Renal pelvis (tissue), 4 donors: Measurements from ENCODE around the gene HDAC5. TPM values are rescaled to one million over a fixed set of nuclear protein-coding genes. Genes with fewer than 3 reads are reported as not detected.
"Not testable (repeated sequence)": the region's sequence is repeated elsewhere in the genome, so short reads cannot be mapped to it uniquely, and the experiment has no call there.

Experiments used
- DNase-seq: peaks from one replicate; pipeline ENCODE4 v3.0.0-alpha.2; 2013
- polyA plus RNA-seq, 3 donors: library from polyadenylated mRNA; unstranded; fragments of 120-200 nt; gene quantifications; one replicate each; pipeline ENCODE4 v1.2.1, GENCODE V29; 2013; ENCODE audit not compliant: insufficient read length in 3 of 3

Gene HDAC5
- polyA plus RNA-seq, 3 donors, result 49.4 to 57.4 (median 53.8) TPM

DNA sequence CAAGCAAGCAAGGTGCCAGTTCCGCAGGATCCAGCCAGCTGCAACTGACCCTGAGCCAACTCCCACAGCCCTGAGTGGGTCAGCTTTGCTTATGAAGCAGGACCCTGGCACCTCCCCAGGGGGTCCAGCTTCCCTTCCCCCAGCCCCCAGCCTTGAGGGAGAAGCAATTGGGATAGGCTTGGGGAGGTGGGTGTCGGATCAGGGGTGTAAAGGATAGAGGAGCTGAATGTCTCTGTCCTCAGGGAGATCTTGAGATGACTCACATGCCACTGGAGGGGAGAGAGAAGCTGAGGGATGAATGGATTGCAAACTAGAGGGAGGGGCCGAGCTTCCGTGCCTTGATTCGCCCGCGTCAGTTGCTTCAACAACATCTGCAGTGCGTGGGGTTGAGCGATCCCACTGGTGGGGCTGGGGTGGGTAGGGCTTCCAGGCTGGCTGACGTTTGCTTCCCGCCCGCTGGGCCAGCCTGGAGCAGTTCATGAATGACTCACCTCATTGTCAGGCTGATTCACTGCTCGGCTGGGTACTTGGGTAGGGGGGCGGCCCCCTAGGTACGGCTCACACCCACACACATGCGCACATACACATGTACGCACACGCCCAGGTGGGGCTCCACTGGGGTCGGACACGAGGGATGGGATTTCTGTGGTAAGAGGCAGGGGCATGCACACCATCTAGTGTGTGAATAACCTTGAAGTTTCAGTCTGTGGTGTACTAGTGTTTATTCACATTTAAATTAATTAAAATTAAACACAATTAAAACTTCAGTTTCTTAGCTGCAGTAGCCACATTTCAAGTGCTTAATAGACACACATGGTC lies 14.7 kb upstream of the HDAC5 start:
- peak; percentile 75 for DNase-seq

- no peak for DNase-seq
Measured at GRCh38 chr17:44134752-44135568, 11.5 kb upstream of the HDAC5 start.

GRCh38 chr17:44133918-44134476 lies 10.6 kb upstream of the HDAC5 start:
- DNase-seq, result no peak

- DNase-seq, result no peak
Measured at GRCh38 chr17:44132275-44132821, 8.9 kb upstream of the HDAC5 start.

DNA sequence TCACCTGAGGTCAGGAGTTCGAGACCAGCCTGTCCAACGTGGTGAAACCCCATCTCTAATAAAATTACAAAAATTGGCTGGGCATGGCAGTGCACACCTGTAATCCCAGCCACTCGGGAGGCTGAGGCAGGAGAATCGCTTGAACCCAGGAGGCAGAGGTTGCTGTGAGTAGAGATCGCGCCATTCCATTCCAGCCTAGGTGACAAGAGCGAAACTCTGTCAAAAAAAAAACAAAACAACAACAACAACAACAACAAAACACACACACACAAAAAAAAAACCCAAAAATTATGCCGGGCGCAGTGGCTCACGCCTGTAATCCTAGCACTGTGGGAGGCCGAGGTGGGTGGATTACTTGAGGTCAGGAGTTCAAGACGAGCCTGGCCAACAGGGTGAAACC lies 7.9 kb upstream of the HDAC5 start:
- DNase-seq, result not testable (repeated sequence)

- DNase-seq, result no peak
Measured at GRCh38 chr17:44130693-44131349, 7.4 kb upstream of the HDAC5 start.

DNA sequence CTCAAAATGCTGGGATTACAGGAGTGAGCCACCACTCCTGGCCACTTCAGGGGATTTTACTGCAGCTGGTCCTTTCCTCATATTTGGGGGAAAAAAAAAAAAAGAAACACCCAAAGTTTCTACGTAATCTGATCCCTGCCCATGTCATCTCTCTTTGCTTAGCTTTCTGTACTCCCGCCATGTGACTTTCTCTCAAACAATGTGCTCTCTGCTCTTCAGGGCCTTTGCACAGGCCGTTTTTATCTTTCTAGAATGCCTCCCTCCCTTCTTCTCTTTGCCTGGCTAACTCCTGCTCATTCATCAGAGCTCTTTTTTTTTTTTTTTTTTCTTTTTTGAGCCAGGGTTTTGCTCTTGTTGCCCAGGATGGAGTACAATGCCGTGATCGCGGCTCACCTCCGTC lies 4.9 kb upstream of the HDAC5 start:
- no peak for DNase-seq

GRCh38 chr17:44124118-44124438 lies 637 bp upstream of the HDAC5 start:
- DNase-seq, result no peak

DNA sequence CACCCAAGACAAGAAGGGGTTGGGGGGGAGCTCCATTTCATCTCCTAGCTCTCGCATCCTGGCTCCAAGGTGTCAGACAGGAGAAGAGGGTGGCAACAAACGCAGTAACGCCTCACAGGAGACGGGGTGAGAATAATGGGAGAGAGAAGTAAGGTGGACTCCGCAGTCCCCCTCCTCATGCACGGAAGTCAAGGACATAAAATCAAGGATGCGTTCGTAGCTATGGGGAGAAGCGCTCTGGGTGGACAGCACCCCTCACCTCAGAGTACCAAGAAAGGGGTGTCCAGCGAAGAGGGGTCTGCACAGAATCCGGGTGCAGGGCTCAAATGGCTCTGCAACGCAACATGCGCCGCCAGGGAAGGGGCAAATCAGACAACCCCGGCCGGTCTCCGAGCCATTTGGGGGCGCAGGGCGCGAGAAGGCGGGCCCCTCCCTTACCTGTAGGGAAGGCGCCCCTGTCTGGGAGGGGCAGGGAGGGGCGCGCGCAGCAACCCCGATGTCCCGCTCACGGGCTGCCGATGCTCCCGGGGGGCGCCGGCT lies 555 bp downstream of the HDAC5 start:
- DNase-seq, result no peak

- DNase-seq, result no peak
Measured at GRCh38 chr17:44121997-44122815, 1.2 kb downstream of the HDAC5 start.

DNA sequence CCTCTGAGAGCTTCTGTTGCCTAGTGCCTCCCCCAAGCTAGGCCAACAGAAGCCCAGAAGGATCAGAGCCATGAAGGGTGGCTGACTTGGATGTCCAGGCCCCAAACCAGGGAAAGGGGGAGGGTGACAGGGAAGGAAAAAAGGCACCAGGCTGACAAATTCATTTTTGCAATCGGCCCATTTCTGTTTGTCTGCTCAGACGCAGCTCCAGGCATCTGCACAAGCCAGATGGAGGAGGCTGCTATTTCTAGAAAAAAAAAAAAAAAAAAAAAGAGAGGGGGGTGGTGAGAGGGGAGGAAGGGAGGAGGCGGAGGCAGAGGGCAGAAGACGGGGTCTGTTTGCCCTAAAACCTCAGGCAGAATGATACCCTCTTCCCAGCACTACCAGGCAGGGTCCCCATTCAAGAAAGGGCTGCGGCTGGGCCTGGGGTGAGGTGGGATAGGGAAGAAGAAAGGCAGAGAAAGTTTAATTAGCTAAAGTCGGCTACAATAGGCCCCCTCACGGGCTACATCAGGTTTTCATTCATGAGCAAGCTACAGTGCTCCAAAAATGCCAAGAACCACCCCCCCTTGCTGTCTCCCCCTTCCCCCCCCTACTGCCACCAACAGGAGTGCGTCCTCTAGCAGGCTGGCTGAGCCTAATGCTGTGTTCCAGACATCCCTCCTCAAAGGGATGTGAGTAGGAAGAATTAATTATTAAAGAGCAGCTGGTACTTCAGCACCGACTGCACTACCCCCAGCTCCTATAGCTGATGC lies 2.4 kb downstream of the HDAC5 start:
- DNase-seq, result no peak

DNA sequence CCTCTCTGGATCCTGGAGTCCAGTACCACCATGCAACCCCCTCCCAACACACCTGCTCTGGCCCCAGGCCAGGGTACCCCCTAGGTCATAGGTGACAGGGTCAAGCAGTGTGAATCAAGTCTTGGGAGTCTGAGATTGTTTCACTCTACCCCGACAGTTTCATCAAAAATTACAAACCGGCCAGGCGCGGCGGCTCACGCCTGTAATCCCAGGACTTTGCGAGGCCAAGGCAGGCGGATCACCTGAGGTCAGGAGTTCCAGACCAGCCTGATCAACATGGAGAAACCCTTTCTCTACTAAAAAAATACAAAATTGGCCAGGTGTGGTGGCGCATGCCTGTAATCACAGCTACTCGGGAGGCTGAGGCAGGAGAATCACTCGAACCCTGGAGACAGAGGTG lies 3.2 kb downstream of the HDAC5 start:
- not testable (repeated sequence) for DNase-seq

GRCh38 chr17:44119798-44120197 lies 3.6 kb downstream of the HDAC5 start:
- no peak for DNase-seq

GRCh38 chr17:44119062-44119461 lies 4.4 kb downstream of the HDAC5 start:
- no peak for DNase-seq

DNA sequence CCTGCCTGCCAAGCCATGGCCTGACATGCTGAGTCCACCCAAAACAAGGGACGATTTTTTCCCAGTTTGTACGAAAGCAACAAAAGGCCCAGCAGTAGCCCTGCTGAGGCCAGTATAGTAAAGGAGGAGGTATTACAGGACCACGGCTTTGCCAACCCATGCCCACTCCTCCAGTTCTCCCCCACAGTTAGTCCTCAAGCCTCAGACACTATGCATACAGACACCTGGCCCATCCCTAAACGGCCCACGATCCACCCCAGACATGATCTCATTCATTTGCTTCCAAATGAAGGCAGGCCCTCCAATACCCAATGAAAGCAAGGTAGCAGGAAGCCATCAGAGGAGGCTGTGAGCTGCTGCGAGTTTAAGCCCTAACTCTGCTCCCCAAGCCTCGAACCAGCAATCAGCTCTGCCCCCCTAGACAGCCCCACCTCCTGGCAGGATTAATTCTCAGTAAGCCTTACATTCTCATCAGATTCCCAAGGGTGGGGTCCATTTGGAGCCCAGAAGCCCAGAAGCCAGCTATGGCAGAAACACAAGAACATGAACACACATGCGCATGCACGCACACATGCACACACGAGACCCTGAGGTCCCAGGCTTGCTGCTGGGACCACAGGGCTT lies 4.9 kb downstream of the HDAC5 start:
- no peak for DNase-seq

DNA sequence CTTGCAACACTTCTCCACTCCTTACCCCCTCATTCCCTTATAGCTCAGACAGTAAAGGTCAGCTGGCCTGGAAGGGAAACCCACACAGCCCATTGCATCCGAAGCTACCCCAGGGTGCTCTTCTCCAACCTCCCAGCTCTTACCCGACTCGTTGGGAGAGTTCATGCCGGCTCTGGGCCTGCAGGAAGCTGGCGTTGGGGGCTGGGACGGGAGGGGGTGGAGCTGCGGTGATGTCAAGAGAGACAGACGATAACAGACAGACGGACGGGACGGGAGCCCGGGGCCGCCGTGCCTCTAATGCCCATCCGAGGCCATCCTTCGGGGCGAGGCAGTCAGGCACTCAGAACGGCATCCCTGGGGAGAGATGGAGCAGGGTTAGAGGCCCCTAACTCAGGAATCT lies 6.1 kb downstream of the HDAC5 start:
- no peak for DNase-seq

DNA sequence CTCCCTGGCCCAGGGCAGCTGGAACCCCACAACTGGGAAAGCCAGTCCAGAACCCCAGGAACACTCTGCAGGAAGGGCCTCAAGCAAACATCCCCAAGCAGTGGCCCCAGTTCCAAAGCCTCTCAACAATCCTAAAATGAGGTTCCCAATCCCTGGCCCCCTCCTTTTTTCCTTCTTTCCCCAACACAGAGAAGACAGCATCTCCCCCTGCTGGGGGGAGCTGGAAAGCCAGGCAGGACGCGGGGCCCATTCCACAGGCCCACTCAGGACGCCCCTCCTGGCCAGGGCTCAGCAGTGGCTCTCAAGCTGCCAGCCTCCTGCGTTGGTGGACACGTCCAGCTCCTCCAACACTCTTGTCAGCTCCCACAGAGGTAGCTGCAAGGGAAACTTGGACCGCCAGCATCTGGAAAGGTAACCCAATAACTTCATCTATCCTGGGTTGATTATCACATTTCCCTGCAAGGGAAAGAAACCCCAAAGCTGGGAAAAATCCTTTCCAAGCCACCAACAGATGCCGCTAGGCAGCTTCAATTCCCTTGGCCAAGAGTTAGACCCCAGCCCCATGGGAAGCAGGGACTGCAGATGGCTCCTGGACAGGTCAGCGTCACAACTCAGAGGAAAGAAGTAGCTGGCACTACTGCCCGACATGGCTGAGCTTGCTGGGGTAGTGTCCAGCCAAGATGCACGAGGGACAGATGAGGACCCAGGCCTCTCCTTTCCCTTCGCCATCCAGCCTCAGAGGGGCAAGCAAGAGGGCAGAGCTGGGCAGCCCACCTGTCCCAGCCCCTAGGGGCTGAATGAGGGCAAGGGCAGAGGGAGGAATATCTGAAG lies 7.6 kb downstream of the HDAC5 start:
- DNase-seq, result no peak
